OCI-LY1 (cell line): Measurements from ENCODE around the gene NREP.

Experiments
- H2AFZ ChIP-seq: fragments of 200-600 bp; sonication (generic), shearing (Covaris generic); 2 replicates; pipeline ENCODE4 v1.6.0; 2014; ENCODE audit warnings: antibody characterized with exemption, mild to moderate bottlenecking, low read length
- H3F3A ChIP-seq: fragments of 200-600 bp; sonication (generic), shearing (Covaris generic); 2 replicates; pipeline ENCODE4 v1.6.0; 2014; ENCODE audit warnings: mild to moderate bottlenecking, antibody characterized with exemption, low read length, moderate library complexity; ENCODE audit not compliant: insufficient read depth
- H3K27ac ChIP-seq: fragments of 200-600 bp; sonication (generic); 2 replicates; pipeline ENCODE4 v1.5.1; 2014; ENCODE audit warnings: low read length, mixed run types, mild to moderate bottlenecking, low read depth; ENCODE audit not compliant: poor library complexity, severe bottlenecking
- H3K27me3 ChIP-seq: fragments of 200-600 bp; sonication (generic); 2 replicates; pipeline ENCODE4 v1.6.0; 2014; ENCODE audit warnings: antibody characterized with exemption, mild to moderate bottlenecking, low read length, moderate library complexity; ENCODE audit not compliant: insufficient read depth
- H3K36me3 ChIP-seq: fragments of 200-600 bp; sonication (generic); 2 replicates; pipeline ENCODE4 v1.6.1; 2014; ENCODE audit warnings: mild to moderate bottlenecking, antibody characterized with exemption, low read length, moderate library complexity, mixed read lengths; ENCODE audit not compliant: insufficient read depth
- H3K4me1 ChIP-seq: fragments of 200-600 bp; sonication (generic); 2 replicates; pipeline ENCODE4 v1.5.1; 2014; ENCODE audit warnings: mild to moderate bottlenecking, low read length, moderate library complexity; ENCODE audit not compliant: insufficient read depth, severe bottlenecking
- H3K4me2 ChIP-seq: fragments of 200-600 bp; sonication (generic), shearing (Covaris generic); 2 replicates; pipeline ENCODE4 v1.6.1; 2014; ENCODE audit warnings: low read length
- H3K4me3 ChIP-seq: fragments of 200-600 bp; sonication (generic); 2 replicates; pipeline ENCODE4 v1.5.1; 2014; ENCODE audit warnings: low read length, low read depth, mild to moderate bottlenecking, mixed read lengths; ENCODE audit not compliant: poor library complexity, severe bottlenecking
- H3K79me2 ChIP-seq: fragments of 200-600 bp; shearing (Covaris generic); 2 replicates; pipeline ENCODE4 v1.6.1; 2016; ENCODE audit warnings: mixed run types, low read length, mixed read lengths; ENCODE audit not compliant: insufficient read depth
- H3K9ac ChIP-seq: fragments of 200-600 bp; sonication (generic), shearing (Covaris generic); 2 replicates; pipeline ENCODE4 v1.6.1; 2014; ENCODE audit warnings: mild to moderate bottlenecking, low read length, mixed read lengths
- H3K9me2 ChIP-seq: fragments of 200-600 bp; sonication (generic), shearing (Covaris generic); 2 replicates; pipeline ENCODE4 v1.6.1; 2014; ENCODE audit warnings: low read depth, mild to moderate bottlenecking, low read length, mixed read lengths
- H3K9me3 ChIP-seq: fragments of 200-600 bp; shearing (Covaris generic); 2 replicates; pipeline ENCODE4 v1.6.1; 2014; ENCODE audit warnings: low read length, mixed read lengths
- H4K20me1 ChIP-seq: fragments of 200-600 bp; sonication (generic), shearing (Covaris generic); 2 replicates; pipeline ENCODE4 v1.6.0; 2016; ENCODE audit warnings: mild to moderate bottlenecking, low read length; ENCODE audit not compliant: insufficient read depth
- EZH2 ChIP-seq: fragments of 200-600 bp; sonication (generic), shearing (Covaris generic); IDR thresholded peaks from 2 replicates; pipeline ENCODE4 v1.8.0; 2017; ENCODE audit warnings: borderline replicate concordance, mixed run types, mild to moderate bottlenecking, antibody characterized with exemption, low read length, moderate library complexity, mixed read lengths
- TF ChIP-seq, protein P1 (sequence below): fragments of 200-600 bp; sonication (generic), shearing (Covaris generic); IDR thresholded peaks from 2 replicates; pipeline ENCODE4 v1.5.1; 2017; ENCODE audit warnings: mild to moderate bottlenecking, antibody characterized with exemption, low read length, moderate library complexity, mixed read lengths

Gene NREP, protein sequence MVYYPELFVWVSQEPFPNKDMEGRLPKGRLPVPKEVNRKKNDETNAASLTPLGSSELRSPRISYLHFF

GRCh38 chr5:111756581-111757354 is at the start of gene NREP:
TSS of gene NREP (minus strand) at chr5:111757194. CDS start at chr5:111755772, 1,422 bp downstream.
- Histone ChIP-seq H3F3A (no peaks in the 10 kb centered on the region), H3K27ac (peak within 1 kb of the TSS; percentile 91), H3K4me1 (peaks cover 35% of the 10 kb centered on the region), H3K27me3 (no peaks in the 10 kb centered on the region), H3K9me2 (no peaks in the 10 kb centered on the region), H2AFZ (peak within 1 kb of the TSS; percentile 39; the same call in 1 of the 2 replicates), H3K9ac (peak within 1 kb of the TSS; percentile 92), H3K79me2 (peaks cover 12% of the 10 kb centered on the region), H3K4me3 (peak within 1 kb of the TSS; percentile 89), H3K4me2 (peak within 1 kb of the TSS; percentile 71), H3K36me3 (peaks cover 21% of the 10 kb centered on the region), H3K9me3 (no peaks in the 10 kb centered on the region), H4K20me1 (no peaks in the 10 kb centered on the region)
- TF ChIP-seq, protein P1, sequence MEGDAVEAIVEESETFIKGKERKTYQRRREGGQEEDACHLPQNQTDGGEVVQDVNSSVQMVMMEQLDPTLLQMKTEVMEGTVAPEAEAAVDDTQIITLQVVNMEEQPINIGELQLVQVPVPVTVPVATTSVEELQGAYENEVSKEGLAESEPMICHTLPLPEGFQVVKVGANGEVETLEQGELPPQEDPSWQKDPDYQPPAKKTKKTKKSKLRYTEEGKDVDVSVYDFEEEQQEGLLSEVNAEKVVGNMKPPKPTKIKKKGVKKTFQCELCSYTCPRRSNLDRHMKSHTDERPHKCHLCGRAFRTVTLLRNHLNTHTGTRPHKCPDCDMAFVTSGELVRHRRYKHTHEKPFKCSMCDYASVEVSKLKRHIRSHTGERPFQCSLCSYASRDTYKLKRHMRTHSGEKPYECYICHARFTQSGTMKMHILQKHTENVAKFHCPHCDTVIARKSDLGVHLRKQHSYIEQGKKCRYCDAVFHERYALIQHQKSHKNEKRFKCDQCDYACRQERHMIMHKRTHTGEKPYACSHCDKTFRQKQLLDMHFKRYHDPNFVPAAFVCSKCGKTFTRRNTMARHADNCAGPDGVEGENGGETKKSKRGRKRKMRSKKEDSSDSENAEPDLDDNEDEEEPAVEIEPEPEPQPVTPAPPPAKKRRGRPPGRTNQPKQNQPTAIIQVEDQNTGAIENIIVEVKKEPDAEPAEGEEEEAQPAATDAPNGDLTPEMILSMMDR: no peak
- TF ChIP-seq EZH2: no peak

GRCh38 chr5:111806753-111807152 is 49.8 kb upstream of the NREP start:
- H3K36me3 ChIP-seq: no peaks in the 10 kb centered on the region
- H3K27ac ChIP-seq: no peak overlapping the region
- no peaks in the 10 kb centered on the region for H3K4me1 ChIP-seq
- H3K79me2 ChIP-seq: no peaks in the 10 kb centered on the region
- H3F3A ChIP-seq: no peaks in the 10 kb centered on the region
- no peaks in the 10 kb centered on the region for H3K27me3 ChIP-seq
- H2AFZ ChIP-seq: no peak overlapping the region
- H4K20me1 ChIP-seq: no peaks in the 10 kb centered on the region
- H3K9me3 ChIP-seq: no peaks in the 10 kb centered on the region
- H3K4me2 ChIP-seq: no peak overlapping the region
- H3K9me2 ChIP-seq: no peaks in the 10 kb centered on the region
- no peak overlapping the region for H3K9ac ChIP-seq
- TF ChIP-seq, protein P1: no peak
- no peak for TF ChIP-seq EZH2
- no peak overlapping the region for H3K4me3 ChIP-seq

DNA sequence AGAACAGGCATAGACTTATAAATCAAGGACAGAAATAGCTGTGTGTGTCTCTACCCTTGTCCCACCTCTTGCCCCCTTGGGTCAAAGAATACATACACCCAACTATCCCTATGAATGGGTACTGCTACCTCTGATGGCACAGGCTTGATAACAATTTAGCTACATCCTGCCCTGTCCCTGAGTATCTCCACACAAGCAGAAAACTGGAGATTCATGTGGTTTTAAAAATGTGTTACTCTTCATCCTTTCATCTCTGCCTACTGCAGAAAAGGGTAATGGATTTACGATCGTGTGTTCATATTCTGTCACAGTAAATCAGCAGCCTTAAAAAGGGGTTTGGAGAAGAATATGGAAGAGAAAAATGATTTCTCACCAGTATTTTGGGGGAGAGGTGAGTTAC is 49.2 kb upstream of the NREP start:
- Histone ChIP-seq H3F3A (no peaks in the 10 kb centered on the region), H3K27ac (no peak overlapping the region), H2AFZ (no peak overlapping the region), H3K4me3 (no peak overlapping the region), H3K9ac (no peak overlapping the region), H4K20me1 (no peaks in the 10 kb centered on the region), H3K4me1 (no peaks in the 10 kb centered on the region), H3K79me2 (no peaks in the 10 kb centered on the region), H3K36me3 (no peaks in the 10 kb centered on the region), H3K4me2 (no peak overlapping the region), H3K27me3 (no peaks in the 10 kb centered on the region), H3K9me3 (no peaks in the 10 kb centered on the region), H3K9me2 (no peaks in the 10 kb centered on the region)
- TF ChIP-seq, protein P1: no peak
- TF ChIP-seq EZH2: no peak
